Neuronal stem cell (in vitro differentiated cells): ENCODE data around the gene VIPR1.

ENCODE experiments used
- DNase-seq: peaks from one replicate; pipeline ENCODE4 v3.0.0-alpha.2; 2013; ENCODE audit warnings: low spot score
- H2AFZ ChIP-seq: one replicate; pipeline ENCODE4 v1.6.1; 2013; ENCODE audit warnings: mild to moderate bottlenecking, low read length, inconsistent platforms
- H2AK5ac ChIP-seq: 2 replicates; pipeline ENCODE4 v1.6.1; 2013; ENCODE audit warnings: low read depth, mild to moderate bottlenecking, inconsistent platforms, low read length, moderate library complexity, mixed read lengths
- H2BK120ac ChIP-seq: 2 replicates; pipeline ENCODE4 v1.6.1; 2013; ENCODE audit warnings: low read depth, mild to moderate bottlenecking, inconsistent platforms, low read length, moderate library complexity, mixed read lengths
- H2BK12ac ChIP-seq: one replicate; pipeline ENCODE4 v1.6.1; 2013; ENCODE audit warnings: low read length, inconsistent platforms
- H2BK15ac ChIP-seq: 2 replicates; pipeline ENCODE4 v1.6.1; 2013; ENCODE audit warnings: mild to moderate bottlenecking, low read length, inconsistent platforms, mixed read lengths
- H2BK5ac ChIP-seq: one replicate; pipeline ENCODE4 v1.6.1; 2013; ENCODE audit warnings: inconsistent platforms, mild to moderate bottlenecking, low read length, moderate library complexity
- H3K14ac ChIP-seq: one replicate; pipeline ENCODE4 v1.6.1; 2013; ENCODE audit warnings: low read length, inconsistent platforms
- H3K18ac ChIP-seq: 2 replicates; pipeline ENCODE4 v1.6.1; 2013; ENCODE audit warnings: low read length, inconsistent platforms
- H3K23ac ChIP-seq: 2 replicates; pipeline ENCODE4 v1.6.1; 2013; ENCODE audit warnings: low read depth, mild to moderate bottlenecking, mixed read lengths, low read length, inconsistent platforms; ENCODE audit not compliant: poor library complexity
- H3K27ac ChIP-seq: replicated peaks from 3 replicates; pipeline ENCODE4 v1.5.1; 2013; ENCODE audit warnings: low read length, inconsistent platforms
- H3K27me3 ChIP-seq, 3 experiments: 2 replicates each; pipeline ENCODE4 v1.6.1; 2013; ENCODE audit warnings: low read length in 3 of 3, mild to moderate bottlenecking in 2 of 3, inconsistent platforms in 1 of 3, low read depth in 1 of 3, mixed read lengths in 1 of 3, moderate library complexity in 1 of 3; ENCODE audit not compliant: control insufficient read depth in 3 of 3, insufficient read depth in 3 of 3
- H3K36me3 ChIP-seq, 2 donors: replicated peaks in 1 of 2; 2 replicates each; pipeline ENCODE4 v1.6.1; 2013; ENCODE audit warnings: low read length in 2 of 2; ENCODE audit not compliant: control insufficient read depth in 2 of 2, insufficient read depth in 2 of 2
- H3K4ac ChIP-seq: 2 replicates; pipeline ENCODE4 v1.6.1; 2013; ENCODE audit warnings: inconsistent platforms, mild to moderate bottlenecking, low read length, moderate library complexity
- H3K4me1 ChIP-seq, 2 donors: 1 replicate in 1 of 2; 2 replicates in 1 of 2; pipeline ENCODE4 v1.6.1; 2013; ENCODE audit warnings: low read length in 2 of 2, low read depth in 1 of 2; ENCODE audit not compliant: control insufficient read depth in 2 of 2, insufficient read depth in 1 of 2
- H3K4me2 ChIP-seq: one replicate; pipeline ENCODE4 v1.6.1; 2013; ENCODE audit warnings: mild to moderate bottlenecking, low read length, inconsistent platforms; ENCODE audit not compliant: insufficient read depth, poor library complexity, severe bottlenecking
- H3K4me3 ChIP-seq, 2 donors: 2 replicates each; pipeline ENCODE4 v1.5.1; 2013; ENCODE audit warnings: low read length in 2 of 2, mild to moderate bottlenecking in 2 of 2, inconsistent platforms in 1 of 2, moderate library complexity in 1 of 2
- H3K79me1 ChIP-seq: one replicate; pipeline ENCODE4 v1.6.1; 2013; ENCODE audit warnings: low read depth, mild to moderate bottlenecking, inconsistent platforms, low read length, moderate library complexity
- H3K9ac ChIP-seq: one replicate; pipeline ENCODE4 v1.6.1; 2013; ENCODE audit warnings: mild to moderate bottlenecking, low read depth, low read length, inconsistent platforms; ENCODE audit not compliant: poor library complexity
- H3K9me3 ChIP-seq, 2 donors: replicated peaks in 1 of 2; 2 replicates each; pipeline versions ENCODE3 to v1.6.1; 2013; ENCODE audit warnings: low read length in 2 of 2, mild to moderate bottlenecking in 2 of 2, inconsistent platforms in 1 of 2, low read depth in 1 of 2, mixed read lengths in 1 of 2, moderate library complexity in 1 of 2; ENCODE audit not compliant: control insufficient read depth in 2 of 2, insufficient read depth in 1 of 2
- H4K8ac ChIP-seq: one replicate; pipeline ENCODE4 v1.6.1; 2013; ENCODE audit warnings: low read depth, mild to moderate bottlenecking, inconsistent platforms, low read length, moderate library complexity
- H4K91ac ChIP-seq: one replicate; pipeline ENCODE4 v1.6.1; 2013; ENCODE audit warnings: low read length, low read depth, mild to moderate bottlenecking, inconsistent platforms; ENCODE audit not compliant: poor library complexity
- WGBS, 2 donors: extraction: QIAGEN DNeasy Blood & Tissue Kit; methylation state at CpG; one replicate each; pipeline ENCODE4 v1.1.7; 2013; ENCODE audit warnings: missing lambda C conversion rate in 2 of 2, mixed read lengths in 1 of 2; ENCODE audit not compliant: insufficient read length in 2 of 2, insufficient replicate concordance in 1 of 2; ENCODE audit errors: extremely low coverage in 2 of 2; 5-methylcytosine and 5-hydroxymethylcytosine counted together

VIPR1 gene

GRCh38 chr3:42520906-42521305, 18.5 kb downstream of the VIPR1 start:
- Histone ChIP-seq H4K91ac (no peak overlapping the region), H3K4me1 (peaks cover 0 to 11% of the 10 kb centered on the region in 2 donors), H3K36me3 (no peaks in the 10 kb centered on the region), H3K4me3 (no peak overlapping the region), H3K4ac (peak overlapping the region; percentile 57), H3K9ac (no peak overlapping the region), H2BK5ac (no peak overlapping the region), H3K18ac (peak overlapping the region; percentile 67), H3K79me1 (no peaks in the 10 kb centered on the region), H2AFZ (no peak overlapping the region), H2BK120ac (no peak overlapping the region), H3K27me3 (no peaks in the 10 kb centered on the region), H3K4me2 (no peak overlapping the region), H3K23ac (no peak overlapping the region), H4K8ac (no peak overlapping the region), H2BK15ac (no peak overlapping the region), H3K9me3 (no peaks in the 10 kb centered on the region), H3K14ac (no peak overlapping the region), H2AK5ac (peak overlapping the region; percentile 14), H3K27ac (no peak overlapping the region), H2BK12ac (no peak overlapping the region)
- DNase-seq = no peak
- no CpG with 5 or more reads among the region's 4 CpGs for WGBS, 2 donors

DNA sequence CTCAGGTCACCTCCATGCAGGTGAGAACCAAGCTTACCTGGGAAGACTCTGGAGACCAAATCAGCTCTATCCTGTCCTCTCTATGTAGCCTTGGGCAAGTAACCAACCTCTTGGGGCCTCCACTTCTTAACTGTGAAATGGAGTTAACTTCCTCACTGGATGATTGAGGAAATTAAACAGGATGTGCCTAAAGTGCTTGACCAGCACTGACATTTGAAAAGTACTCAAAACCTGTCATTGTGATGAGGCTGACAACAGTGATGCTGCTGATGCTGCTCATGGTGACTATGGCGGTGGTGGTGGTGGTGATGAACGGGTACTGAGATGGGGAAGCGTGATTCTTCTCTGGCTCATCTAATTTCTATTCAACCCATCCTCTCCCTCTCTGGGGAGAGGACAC, 22.3 kb downstream of the VIPR1 start:
- Histone ChIP-seq H2BK5ac (no peak overlapping the region), H3K9ac (no peak overlapping the region), H3K4me2 (no peak overlapping the region), H2AK5ac (no peak overlapping the region), H2AFZ (peak overlapping the region; percentile 59), H4K91ac (no peak overlapping the region), H3K4me3 (no peak overlapping the region), H3K27me3 (no peaks in the 10 kb centered on the region), H2BK12ac (no peak overlapping the region), H3K18ac (no peak overlapping the region), H3K79me1 (no peaks in the 10 kb centered on the region), H3K4ac (no peak overlapping the region), H3K27ac (no peak overlapping the region), H3K9me3 (no peaks in the 10 kb centered on the region), H2BK15ac (no peak overlapping the region), H3K14ac (no peak overlapping the region), H4K8ac (no peak overlapping the region), H3K4me1 (peaks cover 0 to 11% of the 10 kb centered on the region in 2 donors), H3K36me3 (no peaks in the 10 kb centered on the region), H3K23ac (no peak overlapping the region), H2BK120ac (no peak overlapping the region)
- DNase-seq = no peak
- no CpG with 5 or more reads among the region's 3 CpGs for WGBS, 2 donors

DNA sequence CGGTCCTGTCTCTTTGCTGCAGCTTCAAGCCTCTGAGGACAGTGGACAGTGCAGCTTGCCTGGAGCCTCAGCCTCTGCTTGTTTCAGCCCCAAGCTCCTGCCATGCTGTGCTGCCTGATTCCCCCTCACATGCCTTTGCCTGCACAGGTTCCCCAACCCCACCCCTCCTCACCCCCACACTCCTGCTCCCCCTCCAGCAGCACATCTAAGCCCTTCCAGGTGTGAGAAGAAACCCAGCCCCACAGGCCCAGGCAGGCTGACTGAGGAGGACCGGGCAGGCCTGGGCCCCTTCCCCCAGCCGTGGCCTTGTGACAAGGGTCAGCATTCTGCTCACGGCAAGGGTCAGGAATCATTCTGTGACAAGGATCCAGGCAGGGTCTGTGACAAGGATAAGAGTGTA, 22.8 kb downstream of the VIPR1 start:
- Histone ChIP-seq H2BK120ac (no peak overlapping the region), H3K27me3 (no peaks in the 10 kb centered on the region), H2BK12ac (no peak overlapping the region), H4K8ac (no peak overlapping the region), H3K79me1 (no peaks in the 10 kb centered on the region), H3K18ac (peak overlapping the region; percentile 3), H3K4me1 (peaks cover 0 to 11% of the 10 kb centered on the region in 2 donors), H3K4ac (no peak overlapping the region), H2AFZ (peak overlapping the region; percentile 59), H3K9me3 (no peaks in the 10 kb centered on the region), H3K14ac (no peak overlapping the region), H4K91ac (no peak overlapping the region), H3K4me3 (no peak overlapping the region), H2AK5ac (peak overlapping the region; percentile 7), H2BK15ac (no peak overlapping the region), H2BK5ac (no peak overlapping the region), H3K36me3 (no peaks in the 10 kb centered on the region), H3K9ac (peak overlapping the region; percentile 24), H3K23ac (no peak overlapping the region), H3K27ac (no peak overlapping the region), H3K4me2 (no peak overlapping the region)
- no CpG with 5 or more reads among the region's 4 CpGs for WGBS, 2 donors
- no peak for DNase-seq

- Histone ChIP-seq H3K4me1 (peaks cover 0 to 11% of the 10 kb centered on the region in 2 donors), H2AK5ac (no peak overlapping the region), H2BK120ac (no peak overlapping the region), H3K14ac (peak overlapping the region; percentile 74), H3K4ac (no peak overlapping the region), H2BK15ac (no peak overlapping the region), H3K18ac (no peak overlapping the region), H2BK5ac (no peak overlapping the region), H3K23ac (no peak overlapping the region), H3K36me3 (no peaks in the 10 kb centered on the region), H2AFZ (peak overlapping the region; percentile 59), H3K27ac (no peak overlapping the region), H3K4me2 (no peak overlapping the region), H3K79me1 (no peaks in the 10 kb centered on the region), H4K91ac (no peak overlapping the region), H2BK12ac (no peak overlapping the region), H3K9ac (peak overlapping the region; percentile 24), H3K27me3 (no peaks in the 10 kb centered on the region), H3K4me3 (no peak overlapping the region), H4K8ac (no peak overlapping the region), H3K9me3 (no peaks in the 10 kb centered on the region)
- DNase-seq = no peak
- no CpG with 5 or more reads among the region's 13 CpGs for WGBS, 2 donors
Measured at GRCh38 chr3:42525736-42526345, 23.4 kb downstream of the VIPR1 start.
